ENCODE results near the gene ABCA13. TPM values are rescaled to one million over a fixed set of nuclear protein-coding genes. Genes with fewer than 3 reads are reported as not detected.

ABCA13 gene
- total RNA-seq, 1 experiment from 2014 or later: 0.76 TPM

GRCh38 chr7:48522692-48523091 is 351.4 kb downstream of the ABCA13 start:
- Histone ChIP-seq H4K20me1 (ENCODE audit: insufficient read depth) (no peaks in the 10 kb centered on the region), H3K27ac (no peak overlapping the region), H3K27me3 (ENCODE audit: insufficient read depth, low read depth) (peaks cover 4% of the 10 kb centered on the region; the same call in 1 of the 2 replicates), H3K9me2 (ENCODE audit: insufficient read depth) (no peaks in the 10 kb centered on the region), H3K4me3 (no peak overlapping the region), H3K4me1 (replicated peaks; ENCODE audit: insufficient read depth) (no peaks in the 10 kb centered on the region), H3F3A (ENCODE audit: insufficient read depth, low read depth) (no peaks in the 10 kb centered on the region), H2AFZ (no peak overlapping the region), H3K9me3 (ENCODE audit: insufficient read depth, low read depth) (no peaks in the 10 kb centered on the region), H3K4me2 (no peak overlapping the region), H3K36me3 (ENCODE audit: low read depth) (no peaks in the 10 kb centered on the region), H3K79me2 (ENCODE audit: low read depth) (no peaks in the 10 kb centered on the region)
- CTCF ChIA-PET: no interaction called here
- no TSS peak for BruUV-seq (replicated peaks)
- POLR2A ChIA-PET (ENCODE audit: unreplicated experiment): no interaction called here
- no peak for TF ChIP-seq CTCF (conservative IDR thresholded peaks at IDR 0.05)
- TF ChIP-seq EZH2 (IDR thresholded peaks at IDR 0.05; ENCODE audit: low read depth): no peak
- no peak for DNase-seq
- intact Hi-C loops (cut with micrococcal nuclease; ENCODE audit: unreplicated experiment): no loop called here

GRCh38 chr7:48525736-48526732 is 354.8 kb downstream of the ABCA13 start:
- POLR2A ChIA-PET (ENCODE audit: unreplicated experiment): interaction anchor here (0.6 kb wide), 1 partner anchor 343 kb away, joined by 6 read pairs; no protein-coding TSS in a partner anchor
- no peaks in the 10 kb centered on the region for H3K36me3 ChIP-seq (ENCODE audit: low read depth)
- no TSS peak for BruUV-seq (replicated peaks)
- H3K9me3 ChIP-seq (ENCODE audit: insufficient read depth, low read depth): no peaks in the 10 kb centered on the region
- no peak overlapping the region for H2AFZ ChIP-seq
- H3K27ac ChIP-seq: no peak overlapping the region
- H3K27me3 ChIP-seq (ENCODE audit: insufficient read depth, low read depth): peaks cover 4% of the 10 kb centered on the region; the same call in 1 of the 2 replicates
- CTCF ChIA-PET: no interaction called here
- H3K4me3 ChIP-seq: no peak overlapping the region
- no peak for DNase-seq
- H3F3A ChIP-seq (ENCODE audit: insufficient read depth, low read depth): no peaks in the 10 kb centered on the region
- H3K4me1 ChIP-seq (replicated peaks; ENCODE audit: insufficient read depth): no peaks in the 10 kb centered on the region
- no peak overlapping the region for H3K4me2 ChIP-seq
- H4K20me1 ChIP-seq (ENCODE audit: insufficient read depth): no peaks in the 10 kb centered on the region
- intact Hi-C loops (cut with micrococcal nuclease; ENCODE audit: unreplicated experiment): no loop called here
- H3K79me2 ChIP-seq (ENCODE audit: low read depth): no peaks in the 10 kb centered on the region
- H3K9me2 ChIP-seq (ENCODE audit: insufficient read depth): no peaks in the 10 kb centered on the region
- TF ChIP-seq CTCF (conservative IDR thresholded peaks at IDR 0.05): no peak
- no peak for TF ChIP-seq EZH2 (IDR thresholded peaks at IDR 0.05; ENCODE audit: low read depth)

- Histone ChIP-seq H3K4me1 (replicated peaks; ENCODE audit: insufficient read depth) (no peaks in the 10 kb centered on the region), H2AFZ (no peak overlapping the region), H3F3A (ENCODE audit: insufficient read depth, low read depth) (no peaks in the 10 kb centered on the region), H3K4me3 (no peak overlapping the region), H3K27me3 (ENCODE audit: insufficient read depth, low read depth) (peaks cover 4% of the 10 kb centered on the region; the same call in 1 of the 2 replicates), H3K36me3 (ENCODE audit: low read depth) (no peaks in the 10 kb centered on the region), H3K79me2 (ENCODE audit: low read depth) (no peaks in the 10 kb centered on the region), H3K27ac (no peak overlapping the region), H3K4me2 (no peak overlapping the region), H3K9me2 (ENCODE audit: insufficient read depth) (no peaks in the 10 kb centered on the region), H3K9me3 (ENCODE audit: insufficient read depth, low read depth) (no peaks in the 10 kb centered on the region), H4K20me1 (ENCODE audit: insufficient read depth) (no peaks in the 10 kb centered on the region)
- no peak for TF ChIP-seq EZH2 (IDR thresholded peaks at IDR 0.05; ENCODE audit: low read depth)
- no peak for TF ChIP-seq CTCF (conservative IDR thresholded peaks at IDR 0.05)
- POLR2A ChIA-PET (ENCODE audit: unreplicated experiment): no interaction called here
- intact Hi-C loops (cut with micrococcal nuclease; ENCODE audit: unreplicated experiment): no loop called here
- no peak for DNase-seq
- BruUV-seq (replicated peaks): no TSS peak
- CTCF ChIA-PET: no interaction called here
These were observed 357.4 kb downstream of the ABCA13 start for GRCh38 chr7:48528646-48529045.

Measured in PC-9 (cell line).